COLO668 (cell line): ENCODE results near the gene ITSN2.

Source experiments
- DNase-seq: peaks from one replicate; lab custom pipeline; 2025; ENCODE audit not compliant: unreplicated experiment; lab: John Stamatoyannopoulos, UW

ITSN2 gene

GRCh38 chr2:24190503-24190902, 169.8 kb downstream of the ITSN2 start:
- DNase-seq, result no peak

- no peak for DNase-seq
These were observed 170.8 kb downstream of the ITSN2 start for GRCh38 chr2:24189551-24189950.

- no peak for DNase-seq
These were observed 176.8 kb downstream of the ITSN2 start for GRCh38 chr2:24183366-24184069.

- peak; percentile 37 for DNase-seq
These were observed 177.8 kb downstream of the ITSN2 start for GRCh38 chr2:24182507-24182906.

- peak; percentile 48 for DNase-seq
These were observed 178.5 kb downstream of the ITSN2 start for GRCh38 chr2:24181849-24182248.

- no peak for DNase-seq
These were observed 180.7 kb downstream of the ITSN2 start for GRCh38 chr2:24179683-24180082.

GRCh38 chr2:24176326-24176725, 184.0 kb downstream of the ITSN2 start:
- no peak for DNase-seq

GRCh38 chr2:24175631-24176187, 184.6 kb downstream of the ITSN2 start:
- no peak for DNase-seq

- DNase-seq, result no peak
These were observed 185.5 kb downstream of the ITSN2 start, which contains the start of gene FAM228A for GRCh38 chr2:24174851-24175277. Gene FAM228A (plus strand): TSS chr2:24175053. CDS start chr2:24175481, 428 bp downstream.

- DNase-seq, result no peak
These were observed 191.3 kb downstream of the ITSN2 start for GRCh38 chr2:24169023-24169422.

GRCh38 chr2:24164416-24164973, 195.8 kb downstream of the ITSN2 start:
- peak; percentile 46 for DNase-seq

- DNase-seq, result no peak
These were observed 196.7 kb downstream of the ITSN2 start for GRCh38 chr2:24163601-24164000.

GRCh38 chr2:24163186-24163585, 197.2 kb downstream of the ITSN2 start:
- no peak for DNase-seq

- DNase-seq, result no peak
These were observed 197.8 kb downstream of the ITSN2 start for GRCh38 chr2:24162494-24162893.

- no peak for DNase-seq
These were observed 199.6 kb downstream of the ITSN2 start for GRCh38 chr2:24160761-24161160.

GRCh38 chr2:24159708-24160107, 200.6 kb downstream of the ITSN2 start:
- no peak for DNase-seq

GRCh38 chr2:24158131-24158530, 202.2 kb downstream of the ITSN2 start:
- no peak for DNase-seq

- DNase-seq, result no peak
These were observed 206.9 kb downstream of the ITSN2 start for GRCh38 chr2:24153478-24153877.
